Measurements from ENCODE around the gene C19orf67. TPM values are rescaled to one million over a fixed set of nuclear protein-coding genes. Genes with fewer than 3 reads are reported as not detected.
A peak's percentile ranks its signal among the peaks of the same experiment; 100 is the strongest.
"Not testable (repeated sequence)": the region's sequence is repeated elsewhere in the genome, so short reads cannot be mapped to it uniquely, and the experiment has no call there.

Gene C19orf67
- total and polyA plus RNA-seq, 2 experiments from 2014 or later, result not detected

DNA sequence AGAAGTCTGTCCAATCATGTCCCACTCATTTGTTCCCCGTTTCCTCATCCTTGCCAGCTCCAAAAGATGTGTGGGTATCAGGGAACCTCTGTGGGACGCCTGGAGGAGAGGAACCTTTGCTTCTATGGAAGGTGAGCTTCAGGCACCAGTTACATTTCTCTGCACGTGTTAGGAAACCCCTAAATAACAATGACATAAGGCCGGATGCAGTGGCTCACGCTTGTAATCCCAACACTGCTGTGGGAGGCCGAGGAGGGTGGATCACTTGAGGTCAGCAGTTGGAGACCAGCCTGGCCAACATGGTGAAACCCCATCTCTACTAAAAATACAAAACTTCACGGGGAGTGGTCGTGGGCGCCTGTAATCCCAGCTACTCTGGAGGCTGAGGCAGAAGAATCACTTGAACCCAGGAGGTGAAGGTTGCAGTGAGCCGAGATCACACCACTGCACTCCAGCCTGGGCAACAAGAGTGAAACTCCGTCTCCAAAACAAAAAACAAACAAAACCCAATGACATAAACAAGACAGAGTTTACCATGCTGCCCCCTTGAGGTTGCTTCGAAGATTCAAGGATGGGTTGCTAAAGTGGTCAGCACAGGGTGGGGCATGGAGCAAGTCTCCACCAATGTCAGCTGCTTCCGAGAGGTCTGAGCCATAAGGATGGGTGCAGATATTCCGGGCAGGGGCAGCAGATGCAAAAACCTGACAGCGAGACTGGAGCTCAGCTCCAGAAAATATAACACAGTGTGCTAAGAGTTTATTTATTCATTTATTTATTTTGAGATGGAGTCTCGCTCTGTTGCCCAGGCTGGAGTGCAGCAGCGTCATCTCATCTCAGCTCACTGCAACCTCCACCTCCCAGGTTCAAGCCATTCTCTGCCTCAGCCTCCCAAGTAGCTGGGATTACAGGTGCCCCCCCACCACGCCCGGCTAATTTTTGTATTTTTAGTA lies 42.6 kb downstream of the C19orf67 start:
- not testable (repeated sequence) for H2AFZ ChIP-seq; H3K9me2 ChIP-seq (ENCODE audit: insufficient read depth); H4K20me1 ChIP-seq (replicated peaks; ENCODE audit: insufficient read depth); H3K4me3 Mint-ChIP-seq; H3K4me3 ChIP-seq; H3K27me3 Mint-ChIP-seq (ENCODE audit: insufficient read depth, low read depth, poor library complexity); H3K9me3 Mint-ChIP-seq; H3K79me2 ChIP-seq (replicated peaks; ENCODE audit: insufficient read depth); H3K27me3 ChIP-seq (ENCODE audit: insufficient read depth); H3K36me3 ChIP-seq (ENCODE audit: insufficient read depth); H3K4me1 ChIP-seq (ENCODE audit: insufficient read depth); H3K4me1 Mint-ChIP-seq; H3K36me3 Mint-ChIP-seq (ENCODE audit: low read depth); H3K27ac ChIP-seq (ENCODE audit: low read depth); H3K4me2 ChIP-seq; H3F3A ChIP-seq (replicated peaks; ENCODE audit: low read depth)
- H3K27ac Mint-ChIP-seq, result peak overlapping the region; percentile 96
- TF ChIP-seq CTCF (conservative IDR thresholded peaks at IDR 0.05; ENCODE audit: low read depth in 2 of 2), result peak; percentile 79 to 82
- TF ChIP-seq CREB1 (CRISPR knock-in tag; IDR thresholded peaks at IDR 0.05; ENCODE audit: low read depth), result peak; percentile 39; the same call in 1 of the 2 replicates
- DNase-seq (ENCODE audit: low spot score) (peak; percentile 96), ATAC-seq (peak; percentile 98)

GRCh38 chr19:14039181-14039580 lies 46.4 kb downstream of the C19orf67 start:
- Histone ChIP-seq H3K36me3 (ENCODE audit: insufficient read depth) (no peaks in the 10 kb centered on the region), H3K27me3 (ENCODE audit: insufficient read depth) (no peaks in the 10 kb centered on the region), H3F3A (replicated peaks; ENCODE audit: low read depth) (0 out of 2 replicates have a peak, but pooled peaks cover under 1% of the 10 kb centered on the region), H3K4me2 (no peak overlapping the region), H4K20me1 (replicated peaks; ENCODE audit: insufficient read depth) (no peaks in the 10 kb centered on the region), H3K79me2 (replicated peaks; ENCODE audit: insufficient read depth) (no peaks in the 10 kb centered on the region), H2AFZ (no peak overlapping the region), H3K4me3 (no peak overlapping the region), H3K4me1 (ENCODE audit: insufficient read depth) (no peaks in the 10 kb centered on the region), H3K27ac (ENCODE audit: low read depth) (no peak overlapping the region), H3K9me2 (ENCODE audit: insufficient read depth) (no peaks in the 10 kb centered on the region)
- H3K36me3 Mint-ChIP-seq (ENCODE audit: low read depth), result no peaks in the 10 kb centered on the region; the same call in 2 of the 3 replicates
- ATAC-seq, result no peak
- no peak for DNase-seq (ENCODE audit: low spot score)
- H3K4me1 Mint-ChIP-seq, result peaks cover 3% of the 10 kb centered on the region; the same call in 2 of the 3 replicates
- no peak for TF ChIP-seq CREB1 (CRISPR knock-in tag; IDR thresholded peaks at IDR 0.05; ENCODE audit: low read depth)
- TF ChIP-seq, protein P1, sequence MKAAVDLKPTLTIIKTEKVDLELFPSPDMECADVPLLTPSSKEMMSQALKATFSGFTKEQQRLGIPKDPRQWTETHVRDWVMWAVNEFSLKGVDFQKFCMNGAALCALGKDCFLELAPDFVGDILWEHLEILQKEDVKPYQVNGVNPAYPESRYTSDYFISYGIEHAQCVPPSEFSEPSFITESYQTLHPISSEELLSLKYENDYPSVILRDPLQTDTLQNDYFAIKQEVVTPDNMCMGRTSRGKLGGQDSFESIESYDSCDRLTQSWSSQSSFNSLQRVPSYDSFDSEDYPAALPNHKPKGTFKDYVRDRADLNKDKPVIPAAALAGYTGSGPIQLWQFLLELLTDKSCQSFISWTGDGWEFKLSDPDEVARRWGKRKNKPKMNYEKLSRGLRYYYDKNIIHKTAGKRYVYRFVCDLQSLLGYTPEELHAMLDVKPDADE (IDR thresholded peaks at IDR 0.05), result no peak
- H3K9me3 Mint-ChIP-seq, result no peaks in the 10 kb centered on the region
- H3K4me3 Mint-ChIP-seq, result no peak overlapping the region
- no peak overlapping the region for H3K27ac Mint-ChIP-seq
- H3K27me3 Mint-ChIP-seq (ENCODE audit: insufficient read depth, low read depth, poor library complexity), result peaks cover 3% of the 10 kb centered on the region

- Mint-ChIP-seq H3K4me3 (no peak overlapping the region), H3K27ac (no peak overlapping the region), H3K4me1 (peaks cover 4% of the 10 kb centered on the region), H3K27me3 (ENCODE audit: insufficient read depth, low read depth, poor library complexity) (peaks cover 10% of the 10 kb centered on the region), H3K9me3 (no peaks in the 10 kb centered on the region), H3K36me3 (ENCODE audit: low read depth) (no peaks in the 10 kb centered on the region; the same call in 2 of the 3 replicates)
- Histone ChIP-seq H3K27me3 (ENCODE audit: insufficient read depth) (peaks cover 7% of the 10 kb centered on the region; the same call in 1 of the 2 replicates), H4K20me1 (replicated peaks; ENCODE audit: insufficient read depth) (no peaks in the 10 kb centered on the region), H3K4me3 (no peak overlapping the region), H3K4me2 (no peak overlapping the region), H3K9me2 (ENCODE audit: insufficient read depth) (no peaks in the 10 kb centered on the region), H2AFZ (no peak overlapping the region), H3K79me2 (replicated peaks; ENCODE audit: insufficient read depth) (no peaks in the 10 kb centered on the region), H3F3A (replicated peaks; ENCODE audit: low read depth) (peaks cover 4% of the 10 kb centered on the region; the same call in 1 of the 2 replicates), H3K4me1 (ENCODE audit: insufficient read depth) (peaks cover 4% of the 10 kb centered on the region; the same call in 1 of the 2 replicates), H3K27ac (ENCODE audit: low read depth) (no peak overlapping the region), H3K36me3 (ENCODE audit: insufficient read depth) (no peaks in the 10 kb centered on the region)
- ATAC-seq (no peak), DNase-seq (ENCODE audit: low spot score) (no peak)
- TF ChIP-seq, protein P1 (IDR thresholded peaks at IDR 0.05), result no peak
- TF ChIP-seq STAT1 (IDR thresholded peaks at IDR 0.05; ENCODE audit: unreplicated experiment), result no peak
Measured at GRCh38 chr19:14035706-14036105, 49.9 kb downstream of the C19orf67 start.
